B cell (primary cell): Measurements from ENCODE around the gene SLC9A9. TPM values are rescaled to one million over a fixed set of nuclear protein-coding genes. Genes with fewer than 3 reads are reported as not detected.

Experiments
- ATAC-seq: fragments of 200-7000 bp; cut with Tn5 transposase; one replicate; pipeline ENCODE4 v1.10.0; 2021; ENCODE audit warnings: low read depth, mild to moderate bottlenecking, moderate number of reproducible peaks, moderate library complexity
- CTCF ChIA-PET: fragments of 350-600 bp; sonication (Branson Sonifier 250); formaldehyde crosslinking; loops from one replicate; lab custom pipeline; 2021; ENCODE audit warnings: antibody characterized with exemption, inconsistent platforms; lab: Charles Lee
- POLR2A ChIA-PET: fragments of 350-600 bp; sonication (Branson Sonifier 250); formaldehyde crosslinking; loops from one replicate; lab custom pipeline; 2021; ENCODE audit warnings: antibody characterized with exemption; lab: Charles Lee
- DNase-seq: peaks from one replicate; pipeline ENCODE4 v3.0.0; 2013
- H2AFZ ChIP-seq: 2 replicates; pipeline ENCODE4 v1.6.1; 2012; ENCODE audit warnings: mild to moderate bottlenecking, low read depth, low read length; ENCODE audit not compliant: insufficient read depth, poor library complexity, severe bottlenecking
- H3K27ac ChIP-seq, 2 donors: 1 replicate in 1 of 2; 2 replicates in 1 of 2; pipeline ENCODE4 v1.5.1; 2012 to 2013; ENCODE audit warnings: low read length in 2 of 2, mild to moderate bottlenecking in 2 of 2, moderate library complexity in 1 of 2
- H3K27me3 ChIP-seq, 4 experiments: fragments of 200-600 bp in 1 of 4; sonication (generic) in 1 of 4; replicated peaks in 1 of 4; 1 replicate in 2 of 4; 2 replicates in 2 of 4; pipeline versions ENCODE4 v1.6.1 to v1.7.0; 2013 to 2016; ENCODE audit warnings: low read length in 3 of 4, mild to moderate bottlenecking in 2 of 4, mixed read lengths in 1 of 4, moderate library complexity in 1 of 4; ENCODE audit not compliant: insufficient read depth in 4 of 4, control insufficient read depth in 3 of 4; ENCODE audit errors: control extremely low read depth in 1 of 4
- H3K36me3 ChIP-seq, 2 experiments: replicated peaks in 1 of 2; 1 replicate in 1 of 2; 2 replicates in 1 of 2; pipeline versions ENCODE4 v1.6.1 to v1.7.1; 2013; ENCODE audit warnings: low read length in 1 of 2; ENCODE audit not compliant: insufficient read depth in 2 of 2, control insufficient read depth in 1 of 2; ENCODE audit errors: control extremely low read depth in 1 of 2, extremely low read depth in 1 of 2
- H3K4me1 ChIP-seq, 2 donors: fragments of 200-600 bp in 1 of 2; sonication (generic) in 1 of 2; 1 replicate in 1 of 2; 2 replicates in 1 of 2; pipeline versions ENCODE4 v1.5.1 to v1.6.1; 2013 to 2017; ENCODE audit warnings: low read length in 2 of 2; ENCODE audit not compliant: control insufficient read depth in 2 of 2, insufficient read depth in 2 of 2
- H3K4me2 ChIP-seq: replicated peaks from 2 replicates; pipeline ENCODE3; 2012; ENCODE audit warnings: mild to moderate bottlenecking, low read depth, low read length; ENCODE audit not compliant: poor library complexity, severe bottlenecking
- H3K4me3 ChIP-seq, 5 experiments: fragments of 200-600 bp in 1 of 5; sonication (generic) in 1 of 5; 1 replicate in 3 of 5; 2 replicates in 2 of 5; pipeline versions ENCODE4 v1.5.1 to v1.7.0; 2011 to 2016; ENCODE audit warnings: low read length in 4 of 5, mild to moderate bottlenecking in 4 of 5, low read depth in 2 of 5, control low read depth in 1 of 5, moderate library complexity in 1 of 5; ENCODE audit not compliant: insufficient read depth in 1 of 5; ENCODE audit errors: control extremely low read depth in 1 of 5, extremely low read depth in 1 of 5
- H3K79me2 ChIP-seq: fragments of 200-600 bp; sonication (generic); one replicate; pipeline ENCODE4 v1.6.0; 2016; ENCODE audit warnings: low read length; ENCODE audit not compliant: control insufficient read depth, insufficient read depth
- H3K9ac ChIP-seq: fragments of 200-600 bp; sonication (generic); 2 replicates; pipeline ENCODE4 v1.6.1; 2017; ENCODE audit warnings: mild to moderate bottlenecking, low read length, moderate library complexity
- H3K9me3 ChIP-seq, 3 donors: one replicate each; pipeline versions ENCODE4 v1.6.1 to v1.7.1; 2013; ENCODE audit warnings: low read length in 2 of 3; ENCODE audit not compliant: control insufficient read depth in 2 of 3, insufficient read depth in 1 of 3; ENCODE audit errors: control extremely low read depth in 1 of 3
- H4K20me1 ChIP-seq: 2 replicates; pipeline ENCODE4 v1.6.0; 2012; ENCODE audit warnings: mild to moderate bottlenecking, low read length; ENCODE audit not compliant: insufficient read depth, control insufficient read depth, poor library complexity, severe bottlenecking
- H3K27ac Mint-ChIP-seq: one replicate; pipeline ENCODE4 v1.8.0; 2021; ENCODE audit warnings: mixed read lengths
- H3K27me3 Mint-ChIP-seq: one replicate; pipeline ENCODE4 v1.8.0; 2021; ENCODE audit warnings: mixed read lengths
- H3K4me1 Mint-ChIP-seq: one replicate; pipeline ENCODE4 v1.8.0; 2021; ENCODE audit warnings: mixed read lengths
- H3K4me3 Mint-ChIP-seq: one replicate; pipeline ENCODE4 v1.8.0; 2021; ENCODE audit warnings: mixed read lengths
- H3K9me3 Mint-ChIP-seq: one replicate; pipeline ENCODE4 v1.8.0; 2022; ENCODE audit warnings: mixed read lengths; ENCODE audit not compliant: insufficient read depth
- EZH2 ChIP-seq: IDR thresholded peaks from 2 replicates; pipeline ENCODE4 v1.6.1; 2012; ENCODE audit warnings: borderline replicate concordance, low read depth, mild to moderate bottlenecking, moderate library complexity, low read length; ENCODE audit not compliant: insufficient read depth, poor library complexity, severe bottlenecking
- WGBS: methylation state at CpG from one replicate; pipeline ENCODE4 v1.1.5; 2013; ENCODE audit warnings: missing lambda C conversion rate; ENCODE audit not compliant: insufficient coverage; 5-methylcytosine and 5-hydroxymethylcytosine counted together
- intact Hi-C: fragments of 100-400 bp; cut with micrococcal nuclease; formaldehyde crosslinking; loops from one replicate; pipeline ENCODE4 v1.10.0; 2022
- polyA plus RNA-seq: library from polyadenylated mRNA; depleted of rRNA; stranded (reverse); fragments of >200 nt; gene quantifications from 2 replicates; pipeline ENCODE4 v1.2.3, GENCODE V29; 2012
- total RNA-seq, 2 donors: library from RNA; stranded (reverse); fragments of 120-200 nt in 1 of 2; gene quantifications; 1 replicate in 1 of 2; 2 replicates in 1 of 2; pipeline versions ENCODE4 v1.2.3 to v1.2.4, GENCODE V29; 2013 to 2022
- TF ChIP-seq, protein P1 (sequence below): fragments of 200-600 bp; IDR thresholded peaks from one replicate; pipeline ENCODE4 v1.8.0; 2022; ENCODE audit warnings: antibody characterized with exemption, mild to moderate bottlenecking

The SLC9A9 gene
- total and polyA plus RNA-seq, 2 donors (not counting 1 experiment from before 2014, with no cell fraction given), result 7.7 to 17.3 TPM

DNA sequence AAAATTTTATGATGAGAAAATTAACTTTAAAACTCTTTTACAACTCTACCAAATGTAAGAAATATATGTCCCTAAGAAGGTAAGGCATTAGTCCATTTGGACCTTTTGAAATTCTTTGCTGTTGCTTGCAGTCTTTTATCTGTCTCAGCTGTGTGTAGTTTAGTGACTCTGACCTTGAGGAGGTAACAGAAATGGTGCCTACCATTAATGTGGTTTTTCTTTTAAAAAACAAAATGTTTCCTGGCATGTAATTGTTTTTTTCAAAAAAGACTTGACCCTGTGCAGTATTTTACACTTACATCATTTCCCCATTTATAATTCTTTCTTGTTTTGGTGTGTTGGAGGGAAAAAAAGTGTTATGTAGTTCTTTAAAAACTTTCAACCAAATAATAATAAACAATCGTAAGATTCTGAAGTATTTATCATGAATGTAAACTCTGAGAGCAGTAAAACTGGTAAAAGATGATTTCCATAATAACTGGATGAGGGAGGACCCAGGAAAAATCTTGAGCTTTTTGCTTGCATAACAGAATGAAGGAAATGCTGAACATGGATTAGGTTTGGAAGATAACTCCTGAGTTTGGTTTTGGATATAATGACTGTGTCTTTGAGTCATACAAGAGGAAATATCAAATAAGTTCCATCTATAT lies 503.6 kb downstream of the SLC9A9 start:
- no peak overlapping the region for H3K27ac ChIP-seq
- ATAC-seq (no peak), DNase-seq (no peak)
- H3K9me3 ChIP-seq, result no peaks in the 10 kb centered on the region
- no peaks in the 10 kb centered on the region for H3K27me3 ChIP-seq
- H3K9ac ChIP-seq, result no peak overlapping the region
- H3K9me3 Mint-ChIP-seq, result no peaks in the 10 kb centered on the region
- no peaks in the 10 kb centered on the region for H3K79me2 ChIP-seq
- peaks cover 21% of the 10 kb centered on the region for H3K4me1 Mint-ChIP-seq
- no peak overlapping the region for H3K4me3 Mint-ChIP-seq
- H3K4me2 ChIP-seq, result no peak overlapping the region
- CTCF ChIA-PET, result no interaction called here
- no peaks in the 10 kb centered on the region for H3K27me3 Mint-ChIP-seq
- H3K27ac Mint-ChIP-seq, result no peak overlapping the region
- TF ChIP-seq, protein P1, sequence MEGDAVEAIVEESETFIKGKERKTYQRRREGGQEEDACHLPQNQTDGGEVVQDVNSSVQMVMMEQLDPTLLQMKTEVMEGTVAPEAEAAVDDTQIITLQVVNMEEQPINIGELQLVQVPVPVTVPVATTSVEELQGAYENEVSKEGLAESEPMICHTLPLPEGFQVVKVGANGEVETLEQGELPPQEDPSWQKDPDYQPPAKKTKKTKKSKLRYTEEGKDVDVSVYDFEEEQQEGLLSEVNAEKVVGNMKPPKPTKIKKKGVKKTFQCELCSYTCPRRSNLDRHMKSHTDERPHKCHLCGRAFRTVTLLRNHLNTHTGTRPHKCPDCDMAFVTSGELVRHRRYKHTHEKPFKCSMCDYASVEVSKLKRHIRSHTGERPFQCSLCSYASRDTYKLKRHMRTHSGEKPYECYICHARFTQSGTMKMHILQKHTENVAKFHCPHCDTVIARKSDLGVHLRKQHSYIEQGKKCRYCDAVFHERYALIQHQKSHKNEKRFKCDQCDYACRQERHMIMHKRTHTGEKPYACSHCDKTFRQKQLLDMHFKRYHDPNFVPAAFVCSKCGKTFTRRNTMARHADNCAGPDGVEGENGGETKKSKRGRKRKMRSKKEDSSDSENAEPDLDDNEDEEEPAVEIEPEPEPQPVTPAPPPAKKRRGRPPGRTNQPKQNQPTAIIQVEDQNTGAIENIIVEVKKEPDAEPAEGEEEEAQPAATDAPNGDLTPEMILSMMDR, result no peak
- TF ChIP-seq EZH2, result no peak
- no peak overlapping the region for H2AFZ ChIP-seq
- POLR2A ChIA-PET, result no interaction called here
- no CpG with 5 or more reads among the region's 1 CpG for WGBS
- no peaks in the 10 kb centered on the region for H3K36me3 ChIP-seq
- no peaks in the 10 kb centered on the region for H4K20me1 ChIP-seq
- intact Hi-C loops, result no loop called here
- H3K4me3 ChIP-seq, result no peak overlapping the region
- peaks cover 16 to 18% of the 10 kb centered on the region in 2 donors for H3K4me1 ChIP-seq

DNA sequence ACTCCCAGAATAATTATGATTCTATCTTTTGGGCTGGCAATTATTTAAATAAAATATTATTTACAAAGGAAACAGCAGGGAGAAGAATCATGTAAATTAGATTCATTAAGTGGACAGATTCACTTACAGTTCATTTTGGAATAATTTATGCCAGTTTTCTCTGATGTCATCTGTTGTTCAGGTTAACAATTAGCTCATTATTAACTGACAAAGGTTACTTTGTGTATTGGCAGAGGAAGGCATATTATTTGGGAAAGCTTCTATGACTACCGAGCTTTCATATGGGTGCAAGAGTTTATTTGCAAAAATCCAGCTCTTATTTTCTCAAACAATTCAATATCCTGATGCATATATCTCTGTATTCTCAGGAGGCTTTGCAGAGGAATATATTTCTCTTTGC lies 504.3 kb downstream of the SLC9A9 start:
- intact Hi-C loops, result no loop called here
- H3K4me1 Mint-ChIP-seq, result peaks cover 14% of the 10 kb centered on the region
- CTCF ChIA-PET, result no interaction called here
- Histone ChIP-seq H3K36me3 (no peaks in the 10 kb centered on the region), H3K79me2 (no peaks in the 10 kb centered on the region), H2AFZ (no peak overlapping the region), H3K9me3 (no peaks in the 10 kb centered on the region), H3K4me2 (no peak overlapping the region), H3K4me3 (no peak overlapping the region), H3K27me3 (no peaks in the 10 kb centered on the region), H4K20me1 (no peaks in the 10 kb centered on the region), H3K27ac (no peak overlapping the region), H3K4me1 (peaks cover 9 to 11% of the 10 kb centered on the region in 2 donors), H3K9ac (no peak overlapping the region)
- no peaks in the 10 kb centered on the region for H3K27me3 Mint-ChIP-seq
- no peak for TF ChIP-seq EZH2
- TF ChIP-seq, protein P1, result no peak
- H3K27ac Mint-ChIP-seq, result no peak overlapping the region
- no peak overlapping the region for H3K4me3 Mint-ChIP-seq
- POLR2A ChIA-PET, result no interaction called here
- WGBS, result no CpG with 5 or more reads among the region's 1 CpG
- ATAC-seq (no peak), DNase-seq (no peak)
- no peaks in the 10 kb centered on the region for H3K9me3 Mint-ChIP-seq
